ENCODE results near the gene DAAM1.

Gene DAAM1
- 14.6 reads per million, percentile 40 among the genes with 10 or more reads in this experiment for total RNA-seq

DNA sequence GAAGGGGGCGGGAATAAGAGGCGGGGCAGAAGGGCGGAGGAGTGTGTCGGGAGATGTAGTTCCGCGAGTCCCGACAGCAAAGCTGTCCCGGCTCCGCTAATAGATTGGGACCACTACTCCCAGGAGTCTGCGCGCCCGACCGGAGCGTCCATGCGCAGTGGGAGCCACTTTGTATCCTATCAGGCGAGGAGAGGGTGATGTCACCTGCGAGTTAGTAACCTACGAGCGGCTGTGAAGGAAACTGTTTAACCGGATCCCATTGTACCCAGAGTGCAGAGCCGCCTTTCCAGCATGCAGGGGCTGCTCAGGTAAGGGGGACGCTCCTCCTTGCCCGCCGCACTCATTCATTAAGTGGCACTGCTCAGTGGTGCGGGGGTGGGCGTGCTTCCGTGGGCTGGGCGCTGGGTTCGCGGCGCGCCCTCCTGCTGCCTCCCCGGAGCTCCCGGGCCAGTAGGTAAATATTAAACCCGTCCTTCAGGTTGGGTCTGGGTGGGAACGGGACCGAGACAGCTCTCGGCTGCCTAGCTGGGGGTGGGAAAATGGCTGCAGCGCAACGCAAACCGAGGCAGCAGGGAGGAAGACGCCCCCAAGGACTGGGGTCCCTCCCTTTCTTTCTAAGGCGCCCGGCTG is at the start of gene DAAM1:
DAAM1 (plus strand) TSS at position 207 of the 630 bp plus-strand sequence. CDS start 74,811 bp downstream, outside the sequence.
- DNase-seq, result peak; percentile 94

- DNase-seq, result no peak
Measured at GRCh38 chr14:59139324-59139723, 49.1 kb upstream of the DAAM1 start.

DNA sequence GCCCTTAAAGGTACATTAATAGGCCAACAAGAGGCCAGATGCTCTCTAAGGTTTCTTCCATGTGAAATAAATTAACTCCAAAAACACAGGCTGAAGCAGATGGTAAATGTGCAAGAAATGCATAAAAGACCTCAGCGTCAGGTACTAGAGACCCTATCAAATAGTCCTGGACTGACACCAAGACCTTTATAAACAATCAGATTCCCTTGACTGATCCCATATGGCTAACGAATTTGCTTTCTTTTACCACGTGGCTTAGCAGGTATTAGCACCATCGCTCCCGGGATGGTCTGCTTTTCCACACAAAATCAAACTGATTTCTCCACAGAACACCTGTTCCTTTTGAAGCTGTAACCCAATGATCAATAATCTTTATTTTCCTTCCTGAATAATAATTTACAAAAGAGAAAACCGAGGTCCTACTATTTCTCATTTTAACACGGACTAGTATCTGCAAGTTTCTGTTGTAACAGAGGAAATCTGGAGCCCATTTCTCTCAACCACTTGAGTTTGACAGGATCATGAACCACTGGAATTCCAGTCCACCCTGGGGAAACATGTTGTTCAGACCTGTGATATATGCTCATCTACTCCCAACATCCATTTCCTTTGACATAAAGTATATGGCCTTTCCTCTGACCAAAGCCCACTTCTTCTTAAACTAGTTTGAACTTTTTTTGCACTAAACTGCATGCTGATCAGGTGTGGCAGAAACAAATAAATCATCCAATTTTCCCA is 48.2 kb upstream of the DAAM1 start:
- DNase-seq, result no peak

- DNase-seq, result no peak
Measured at GRCh38 chr14:59146484-59146883, 42.0 kb upstream of the DAAM1 start.

GRCh38 chr14:59147007-59147406 is 41.5 kb upstream of the DAAM1 start:
- DNase-seq, result no peak

DNA sequence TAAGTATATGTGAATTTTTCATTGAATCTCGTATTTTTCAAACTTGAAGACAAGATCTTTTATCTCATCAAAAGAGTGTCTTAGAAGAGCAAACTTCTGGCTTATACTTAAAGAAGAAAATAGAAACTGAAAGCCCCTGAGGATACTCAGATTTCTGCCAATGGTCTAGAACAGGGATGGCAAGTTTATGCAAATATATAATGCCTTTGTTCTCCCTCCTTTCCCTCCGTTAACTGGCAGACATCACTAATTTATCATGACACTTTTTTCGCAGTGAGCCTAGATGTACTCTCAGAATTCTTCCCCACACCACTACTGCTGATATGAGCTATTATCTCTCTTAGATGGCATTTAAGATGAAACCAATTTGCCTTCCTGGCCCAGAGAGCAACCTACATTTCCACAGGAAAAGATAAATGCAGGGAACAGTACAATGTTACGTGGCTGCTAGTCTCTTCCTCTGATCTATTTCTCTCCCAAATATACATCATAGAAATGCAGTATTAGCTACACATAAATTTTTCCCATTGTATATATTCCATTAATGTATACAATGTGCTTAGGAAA is 40.0 kb upstream of the DAAM1 start:
- DNase-seq, result no peak

GRCh38 chr14:59150990-59151389 is 37.5 kb upstream of the DAAM1 start:
- no peak for DNase-seq

- DNase-seq, result no peak
Measured at GRCh38 chr14:59154373-59154772, 34.1 kb upstream of the DAAM1 start.

DNA sequence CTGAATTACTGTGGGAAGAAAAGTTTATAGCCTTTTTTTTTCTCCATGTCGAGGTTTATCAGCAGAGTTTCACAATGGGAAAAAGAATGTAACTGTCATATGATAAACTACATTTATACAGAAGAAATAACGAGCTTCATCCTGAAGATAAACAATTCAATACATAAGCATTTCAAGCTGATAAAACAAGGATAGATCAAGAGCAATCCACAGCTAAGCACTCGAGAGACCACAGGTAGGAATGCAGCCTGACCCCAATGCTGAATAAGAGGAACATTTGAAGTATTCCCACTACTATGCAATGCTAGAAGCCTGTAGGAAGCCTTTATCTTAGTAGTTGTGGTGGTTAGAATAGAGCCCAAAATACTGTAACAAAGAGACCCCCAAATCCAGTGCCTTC is 32.6 kb upstream of the DAAM1 start:
- no peak for DNase-seq

GRCh38 chr14:59159169-59159568 is 29.3 kb upstream of the DAAM1 start:
- DNase-seq, result no peak

GRCh38 chr14:59160506-59160905 is 28.0 kb upstream of the DAAM1 start:
- DNase-seq, result no peak

GRCh38 chr14:59161561-59162175 is 26.8 kb upstream of the DAAM1 start:
- DNase-seq, result no peak

DNA sequence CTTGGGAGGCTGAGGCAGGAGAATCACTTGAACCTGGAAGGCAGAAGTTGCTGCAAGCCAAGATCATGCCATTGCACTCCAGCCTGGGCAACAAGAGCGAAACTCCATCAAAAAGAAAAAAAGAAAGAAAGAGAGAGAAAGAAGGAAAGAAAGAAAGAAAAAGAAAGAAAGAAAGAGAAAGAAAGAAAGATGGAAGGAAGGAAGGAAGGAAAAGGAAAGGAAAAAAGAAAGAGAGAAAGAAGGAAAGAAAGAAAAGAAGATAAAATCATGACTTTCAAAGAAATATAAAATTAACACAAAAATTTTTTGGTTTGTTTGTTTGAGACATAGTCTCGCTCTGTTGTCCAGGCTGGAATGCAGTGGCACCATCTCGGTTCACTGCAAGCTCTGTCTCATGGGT is 22.2 kb upstream of the DAAM1 start:
- DNase-seq, result no peak

DNA sequence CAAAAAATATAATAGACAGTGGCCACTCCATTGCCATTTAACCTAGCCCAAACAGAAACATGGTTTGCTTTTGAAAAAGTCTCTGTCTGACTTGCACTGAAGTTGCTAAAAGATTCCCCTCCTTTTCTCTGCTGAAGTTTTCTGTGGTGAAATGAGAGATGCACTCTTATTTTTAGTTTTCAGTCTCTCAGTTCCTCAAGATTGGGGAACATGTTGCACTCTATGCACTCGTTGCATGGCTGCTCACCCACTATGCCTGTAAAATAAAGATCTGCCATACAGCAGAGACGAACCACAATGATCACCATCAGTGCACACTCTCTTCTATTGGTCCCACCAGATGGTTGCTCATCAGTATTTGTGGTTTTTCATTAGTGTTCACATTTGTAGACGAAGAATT is 13.1 kb upstream of the DAAM1 start:
- DNase-seq, result no peak

GRCh38 chr14:59176765-59177164 is 11.7 kb upstream of the DAAM1 start:
- no peak for DNase-seq

- DNase-seq, result no peak
Measured at GRCh38 chr14:59177262-59177661, 11.2 kb upstream of the DAAM1 start.

DNA sequence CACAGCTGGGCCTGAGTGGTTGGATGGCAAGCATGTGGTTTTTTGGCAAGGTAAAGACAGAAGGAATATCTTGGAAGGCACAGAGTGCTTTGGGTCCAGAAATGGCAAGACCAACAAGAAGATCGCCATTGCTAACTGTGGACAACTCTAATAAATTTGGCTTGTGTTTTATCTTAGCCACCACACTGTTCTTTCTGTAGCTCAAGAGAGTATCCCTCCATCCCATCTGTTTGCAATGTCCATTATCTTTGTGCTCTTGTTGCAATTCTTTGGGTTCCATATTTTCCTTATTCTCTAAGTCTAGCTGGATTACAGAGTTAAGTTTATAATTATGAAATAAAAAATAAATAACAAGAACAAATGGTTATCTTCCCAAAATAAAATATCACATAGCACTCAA is 6.7 kb upstream of the DAAM1 start:
- DNase-seq, result no peak

DNA sequence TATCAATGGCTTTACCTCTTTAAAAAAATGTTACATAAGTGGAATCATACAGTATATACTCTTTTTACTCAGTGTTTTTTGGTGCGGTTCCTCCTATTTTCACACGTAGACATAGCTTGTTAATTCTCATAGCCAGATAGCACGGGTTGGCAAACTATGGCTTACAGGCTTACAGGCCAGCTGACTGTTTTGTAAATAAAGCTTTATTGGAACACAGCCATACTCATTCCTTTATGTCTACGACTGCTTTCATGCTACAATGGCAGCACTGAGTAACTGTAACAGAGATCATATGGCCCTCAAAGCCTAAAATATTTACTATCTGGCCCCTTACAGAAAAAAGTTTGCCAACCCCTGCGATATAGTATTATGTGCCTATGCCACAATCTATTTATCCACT is 5.8 kb upstream of the DAAM1 start:
- DNase-seq, result no peak

DNA sequence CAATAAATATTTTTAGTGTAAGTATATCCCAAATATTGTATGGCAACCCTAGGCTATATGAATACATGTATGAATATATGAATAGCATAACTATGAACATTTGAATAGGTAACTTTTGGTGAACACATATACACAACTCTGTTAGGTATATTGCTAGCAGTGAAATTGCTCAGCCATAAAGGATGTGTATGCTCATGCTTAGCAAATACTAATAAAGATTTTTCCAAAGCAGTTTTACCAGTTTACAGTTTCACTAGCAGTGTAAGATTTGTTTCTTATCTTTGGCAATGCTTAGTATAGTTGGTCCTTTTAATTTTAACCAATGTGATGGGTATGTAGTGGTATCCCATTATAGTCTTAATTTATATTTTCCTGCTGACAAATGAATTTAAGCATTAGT is 5.3 kb upstream of the DAAM1 start:
- no peak for DNase-seq

DNA sequence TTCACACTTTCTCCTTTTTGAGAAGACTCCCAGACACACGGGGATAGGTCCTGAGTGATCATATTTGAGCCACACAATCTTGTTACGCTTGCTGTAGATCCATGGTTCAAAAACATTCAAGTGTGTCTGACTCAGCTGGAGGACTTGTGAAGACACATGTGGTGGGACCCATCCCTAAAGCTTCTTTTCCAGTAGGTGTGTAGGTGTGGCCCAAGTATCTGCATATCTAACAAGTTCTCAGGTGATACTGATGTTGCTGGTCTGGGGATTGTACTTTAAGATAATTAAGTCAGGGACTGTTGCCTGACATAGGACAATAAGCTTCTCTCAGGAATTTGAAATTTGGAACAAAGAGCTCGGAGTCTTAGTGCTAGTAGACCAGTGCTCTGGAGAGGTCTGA is 4.1 kb upstream of the DAAM1 start:
- DNase-seq, result no peak

DNA sequence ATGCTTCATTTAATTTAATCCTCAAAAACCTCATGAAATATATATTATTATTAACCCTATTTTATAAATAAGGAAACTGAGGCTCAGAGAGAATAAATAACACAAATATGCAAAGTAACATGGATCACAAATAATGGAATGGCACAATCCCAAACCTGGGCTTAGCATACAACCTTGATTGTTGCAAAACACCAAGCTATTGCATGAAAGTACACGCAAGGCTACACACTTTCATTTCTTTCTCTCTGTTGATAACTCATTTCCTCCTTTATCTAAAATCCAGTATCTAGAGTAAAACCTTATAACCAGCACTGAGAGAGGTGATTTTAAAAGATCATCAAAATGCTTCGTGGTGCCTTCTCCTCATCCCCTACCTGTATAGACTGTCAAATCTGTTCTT is 2.8 kb upstream of the DAAM1 start:
- no peak for DNase-seq

DNA sequence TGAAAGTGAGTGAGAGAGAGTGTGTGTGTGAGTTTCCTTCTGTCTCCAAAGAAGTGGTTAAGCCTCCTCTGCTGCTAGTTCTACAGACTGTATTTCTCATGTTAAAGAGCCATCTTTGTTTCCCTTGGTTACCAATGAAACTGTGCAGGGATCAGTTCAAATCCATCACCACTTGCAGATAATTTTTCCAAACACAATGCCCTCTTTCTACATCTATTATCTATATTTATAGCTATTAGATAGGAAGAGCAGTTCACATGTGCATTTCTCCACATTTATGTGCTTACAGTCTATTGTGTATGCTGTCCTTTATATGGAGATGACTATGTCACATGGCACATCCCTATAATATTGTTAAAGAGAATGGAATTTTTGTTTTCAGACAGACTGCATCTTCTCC is 2.2 kb upstream of the DAAM1 start:
- no peak for DNase-seq

DNA sequence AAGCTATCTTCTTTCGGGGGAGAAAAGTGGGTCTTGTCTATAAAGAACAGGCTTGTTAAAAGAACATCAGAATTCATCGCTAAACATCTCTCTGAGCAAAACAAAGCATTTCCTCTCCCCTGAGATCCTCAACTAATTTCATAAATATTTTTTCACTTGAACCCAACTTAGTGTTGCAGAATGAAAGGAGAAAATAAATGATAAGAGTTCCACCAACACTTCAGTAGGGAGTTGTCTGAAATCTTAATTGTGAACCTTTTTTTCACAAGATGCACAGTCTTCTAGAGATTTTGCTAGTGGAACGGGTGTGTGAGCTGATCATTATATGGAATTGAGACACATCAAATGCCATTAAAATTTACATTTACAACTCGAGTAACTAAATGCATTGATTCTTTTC is 1.3 kb upstream of the DAAM1 start:
- no peak for DNase-seq

Data from effector CD4-positive, alpha-beta T cell (primary cell).